Body of pancreas (tissue), 4 donors: Measurements from ENCODE around the gene IFI44. TPM values are rescaled to one million over a fixed set of nuclear protein-coding genes. Genes with fewer than 3 reads are reported as not detected.

Experiments used
- ATAC-seq: fragments of 150-250 bp; one replicate; pipeline ENCODE4 v1.9.1; 2016
- DNase-seq, 4 donors: peaks; one replicate each; pipeline ENCODE4 v3.0.0-alpha.2; 2019
- H3K27ac ChIP-seq, 4 donors: fragments of 200-600 bp; sonication (generic); 1 replicate in 3 of 4; 2 replicates in 1 of 4; pipeline versions ENCODE4 v1.5.1 to v1.6.1; 2016 to 2019; ENCODE audit warnings: mild to moderate bottlenecking in 1 of 4, mixed read lengths in 1 of 4, moderate library complexity in 1 of 4
- H3K27me3 ChIP-seq, 2 donors: fragments of 200-600 bp; sonication (generic); one replicate each; pipeline ENCODE4 v1.6.0; 2016; ENCODE audit warnings: mild to moderate bottlenecking in 1 of 2
- H3K36me3 ChIP-seq, 2 donors: fragments of 200-600 bp; sonication (generic); replicated peaks in 1 of 2; 2 replicates each; pipeline ENCODE4 v1.5.1; 2016; ENCODE audit warnings: low read depth in 2 of 2; ENCODE audit not compliant: insufficient read depth in 1 of 2
- H3K4me1 ChIP-seq: fragments of 200-600 bp; sonication (generic); one replicate; pipeline ENCODE4 v1.6.0; 2016
- H3K4me3 ChIP-seq, 2 donors: fragments of 200-600 bp; sonication (generic); 1 replicate in 1 of 2; 2 replicates in 1 of 2; pipeline ENCODE4 v1.5.1; 2016 to 2019
- H3K9me3 ChIP-seq, 3 donors: fragments of 200-600 bp; sonication (generic); 1 replicate in 2 of 3; 2 replicates in 1 of 3; pipeline ENCODE4 v1.5.1; 2016
- POLR2A ChIP-seq, 3 donors: fragments of 450-650 bp; IDR thresholded peaks; one replicate each; pipeline ENCODE4 v1.6.1; 2016; ENCODE audit warnings: antibody characterized with exemption in 3 of 3, mild to moderate bottlenecking in 2 of 3
- intact Hi-C: fragments of 100-400 bp; cut with DNase I; formaldehyde crosslinking; loops from one replicate; pipeline ENCODE4 v1.15.1; 2023
- total RNA-seq, 2 donors: library from RNA; depleted of rRNA; stranded (reverse); fragments of >200 nt; gene quantifications; one replicate each; pipeline ENCODE4 v1.1.0, GENCODE V29; 2016
- TF ChIP-seq, protein P1 (sequence below), 7 experiments: fragments of 450-650 bp in 4 of 7; fragments of 200-600 bp in 3 of 7; sonication (generic) in 3 of 7; IDR thresholded peaks; one replicate each; pipeline ENCODE4 v1.5.1; 2016 to 2019; ENCODE audit warnings: antibody characterized with exemption in 7 of 7

IFI44 gene
- total RNA-seq, 2 donors from 2014 or later: 14.5 to 17.6 TPM

DNA sequence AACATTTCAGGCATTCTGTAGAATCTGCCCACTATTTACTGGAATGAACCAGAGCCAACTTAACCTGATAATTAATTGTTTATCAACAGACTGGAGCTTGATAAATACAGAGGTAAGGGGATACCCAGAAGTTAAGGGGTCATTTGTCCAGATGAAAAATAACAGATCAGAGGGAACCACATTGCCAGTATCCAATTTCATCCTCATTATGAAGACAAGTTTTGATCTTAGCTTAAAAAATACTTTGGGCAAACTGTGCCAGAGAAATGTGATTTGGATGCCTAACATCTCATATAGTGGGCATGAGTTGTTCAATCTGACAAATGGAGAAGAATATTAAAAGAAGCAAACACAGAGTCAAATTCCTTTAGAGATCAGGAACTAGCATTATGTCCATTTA is 63.7 kb downstream of the IFI44 start:
- TF ChIP-seq, protein P1, sequence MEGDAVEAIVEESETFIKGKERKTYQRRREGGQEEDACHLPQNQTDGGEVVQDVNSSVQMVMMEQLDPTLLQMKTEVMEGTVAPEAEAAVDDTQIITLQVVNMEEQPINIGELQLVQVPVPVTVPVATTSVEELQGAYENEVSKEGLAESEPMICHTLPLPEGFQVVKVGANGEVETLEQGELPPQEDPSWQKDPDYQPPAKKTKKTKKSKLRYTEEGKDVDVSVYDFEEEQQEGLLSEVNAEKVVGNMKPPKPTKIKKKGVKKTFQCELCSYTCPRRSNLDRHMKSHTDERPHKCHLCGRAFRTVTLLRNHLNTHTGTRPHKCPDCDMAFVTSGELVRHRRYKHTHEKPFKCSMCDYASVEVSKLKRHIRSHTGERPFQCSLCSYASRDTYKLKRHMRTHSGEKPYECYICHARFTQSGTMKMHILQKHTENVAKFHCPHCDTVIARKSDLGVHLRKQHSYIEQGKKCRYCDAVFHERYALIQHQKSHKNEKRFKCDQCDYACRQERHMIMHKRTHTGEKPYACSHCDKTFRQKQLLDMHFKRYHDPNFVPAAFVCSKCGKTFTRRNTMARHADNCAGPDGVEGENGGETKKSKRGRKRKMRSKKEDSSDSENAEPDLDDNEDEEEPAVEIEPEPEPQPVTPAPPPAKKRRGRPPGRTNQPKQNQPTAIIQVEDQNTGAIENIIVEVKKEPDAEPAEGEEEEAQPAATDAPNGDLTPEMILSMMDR (IDR thresholded peaks at IDR 0.05): no peak
- TF ChIP-seq POLR2A (IDR thresholded peaks at IDR 0.05): no peak
- Histone ChIP-seq H3K36me3 (no peaks in the 10 kb centered on the region), H3K27me3 (no peaks in the 10 kb centered on the region), H3K4me1 (no peaks in the 10 kb centered on the region), H3K9me3 (no peaks in the 10 kb centered on the region), H3K27ac (no peak overlapping the region), H3K4me3 (no peak overlapping the region)
- DNase-seq (no peak), ATAC-seq (no peak)
- intact Hi-C loops: no loop called here

Other genes starting within 250 kb of the IFI44 start
- 1 to 10 TPM; 1.0 to 3.0 TPM for gene PTGFR, start 158.9 kb upstream of the IFI44 start, total RNA-seq
- gene IFI44L, start 29.4 kb upstream of the IFI44 start, total RNA-seq: 1 to 10 TPM in 1 of 2 donors, under 1 TPM in 1; 0.99 to 3.9 TPM